Fibroblast of villous mesenchyme (primary cell): ENCODE results near the gene DMC1. TPM values are rescaled to one million over a fixed set of nuclear protein-coding genes. Genes with fewer than 3 reads are reported as not detected.

Experiments used
- DNase-seq: peaks from one replicate; pipeline ENCODE4 v3.0.0-alpha.2; 2010; ENCODE audit warnings: low read depth
- H3K4me3 ChIP-seq: 2 replicates; pipeline ENCODE4 v1.5.1; 2011; ENCODE audit warnings: low read depth, mild to moderate bottlenecking, low read length
- CTCF ChIP-seq: IDR thresholded peaks from 2 replicates; pipeline ENCODE4 v1.5.1; 2012; ENCODE audit warnings: low read depth, mild to moderate bottlenecking, low read length; ENCODE audit not compliant: insufficient read depth
- total RNA-seq: library from RNA; depleted of rRNA; stranded (reverse); fragments of >200 nt; gene quantifications from 2 replicates; pipeline ENCODE4 v1.2.3, GENCODE V29; 2012

The DMC1 gene
- total RNA-seq, 1 donor: 6.5 TPM

- TF ChIP-seq CTCF: no peak
- H3K4me3 ChIP-seq: no peak overlapping the region
Observed at GRCh38 chr22:38567531-38568285, 2.3 kb downstream of the DMC1 start.

DNA sequence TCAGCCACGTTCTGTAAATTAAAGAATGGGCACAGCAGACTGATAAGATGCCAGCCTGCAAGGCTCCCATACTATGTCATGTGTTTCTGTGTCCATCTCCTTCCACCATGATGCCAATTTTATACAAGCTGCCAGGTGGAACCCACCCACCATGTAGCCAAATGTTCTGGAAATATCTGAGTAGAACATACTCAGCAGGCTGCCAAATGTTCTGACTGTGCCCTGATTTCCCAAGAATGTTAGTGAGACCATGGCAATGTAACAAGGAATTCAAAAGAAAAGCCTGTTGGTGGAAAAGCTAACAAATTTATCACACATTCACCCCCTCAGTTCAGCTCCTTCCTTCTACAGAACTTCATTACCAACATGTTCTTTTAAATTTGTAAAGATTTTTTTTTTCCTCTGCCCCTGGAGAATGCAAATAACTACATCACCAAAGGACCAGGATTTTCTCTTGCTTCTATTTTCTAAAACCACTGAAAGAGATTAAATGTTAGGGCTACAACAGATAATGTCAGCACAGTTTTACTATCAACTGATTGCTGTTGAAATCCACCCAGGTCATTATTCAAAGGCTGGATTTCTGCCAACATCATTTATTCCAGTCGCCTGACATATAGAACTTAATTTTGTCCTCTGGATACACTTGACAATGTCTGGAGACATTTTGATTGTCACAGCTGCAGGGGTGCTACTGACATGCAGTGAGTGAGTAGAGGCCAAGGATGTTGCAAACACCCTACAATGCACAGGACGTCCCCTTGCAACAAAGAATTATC lies 3.1 kb downstream of the DMC1 start:
- no peak for DNase-seq
- H3K4me3 ChIP-seq: no peak overlapping the region
- TF ChIP-seq CTCF: no peak

More at GRCh38 chr22:38567531-38568285, 2.3 kb downstream of the DMC1 start:
- no peak for DNase-seq

DNA sequence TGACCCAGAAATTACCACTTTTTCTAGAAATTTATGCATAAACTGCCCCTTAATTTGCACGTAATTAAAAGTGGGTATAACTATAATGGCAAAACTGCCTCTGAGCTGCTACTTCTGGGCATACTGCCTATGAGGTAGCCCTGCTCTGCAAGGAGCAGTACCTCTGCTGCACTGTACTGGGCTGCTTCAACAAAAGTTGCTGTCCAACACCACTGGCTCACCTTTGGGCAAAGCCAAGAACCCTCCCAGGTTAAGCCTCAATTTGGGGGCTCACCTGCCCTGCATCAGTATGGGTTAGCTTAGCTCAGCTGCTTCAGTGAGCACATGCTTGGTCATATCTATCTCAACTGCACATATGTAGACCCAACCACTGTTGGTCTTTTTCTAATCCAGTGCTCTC lies 4.5 kb downstream of the DMC1 start:
- H3K4me3 ChIP-seq: no peak overlapping the region
- no peak for DNase-seq
- no peak for TF ChIP-seq CTCF

- TF ChIP-seq CTCF: no peak
- DNase-seq: no peak
- no peak overlapping the region for H3K4me3 ChIP-seq
Observed at GRCh38 chr22:38564669-38565068, 5.3 kb downstream of the DMC1 start.

DNA sequence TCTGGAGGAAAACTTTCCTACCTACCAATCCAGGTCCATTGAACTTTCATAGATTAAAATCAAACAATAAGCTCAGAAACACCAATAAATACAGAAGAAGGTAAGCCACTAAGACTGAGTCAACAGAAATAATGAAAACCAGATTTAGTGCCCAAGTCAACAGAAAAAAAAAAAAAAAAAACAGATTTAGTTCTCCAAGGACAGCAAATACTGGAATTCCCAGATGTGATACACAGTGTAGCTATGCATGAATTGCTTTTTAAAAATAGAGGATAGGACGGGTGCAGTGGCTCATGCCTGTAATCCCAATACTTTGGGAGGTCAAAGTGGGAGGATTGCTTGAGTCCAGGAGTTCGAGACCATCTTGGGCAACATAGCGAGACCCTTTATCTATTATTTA lies 15.7 kb downstream of the DMC1 start:
- no peak overlapping the region for H3K4me3 ChIP-seq
- peak; percentile 25 for DNase-seq
- TF ChIP-seq CTCF: no peak

DNA sequence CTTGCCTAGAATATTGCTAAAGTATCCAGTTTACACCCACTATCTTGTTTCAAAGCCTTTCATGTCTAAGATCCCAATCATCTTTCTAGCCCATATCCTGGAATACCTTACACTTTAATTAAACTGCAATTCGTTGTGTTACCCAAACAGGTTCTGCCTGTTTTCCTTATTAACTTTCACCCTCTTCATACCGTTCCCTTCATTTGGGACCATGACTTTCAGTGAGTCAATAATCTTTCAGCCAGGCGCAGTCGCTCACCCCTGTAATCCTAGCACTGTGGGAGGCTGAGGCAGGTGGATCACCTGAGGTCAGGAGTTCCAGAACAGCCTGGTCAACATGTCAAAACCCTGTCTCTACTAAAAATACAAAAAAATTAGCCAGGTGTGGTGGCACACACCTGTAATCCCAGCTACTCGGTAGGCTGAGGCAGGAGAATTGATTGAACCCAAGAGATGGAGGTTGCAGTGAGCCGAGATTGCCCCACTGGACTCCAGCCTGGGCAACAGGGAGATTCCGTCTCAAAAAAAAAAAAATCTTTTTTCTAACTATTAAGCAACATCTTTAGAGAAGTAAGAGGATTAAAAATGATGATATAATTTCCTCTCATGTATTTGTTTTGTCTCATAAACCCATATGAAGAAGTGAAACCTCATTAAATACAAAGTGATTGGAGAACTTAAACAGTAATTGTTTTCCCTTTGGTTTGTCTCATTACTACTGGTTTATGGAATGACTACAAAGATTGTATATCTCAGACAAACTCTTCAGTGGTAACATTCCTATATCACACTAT lies 20.7 kb downstream of the DMC1 start:
- no peak overlapping the region for H3K4me3 ChIP-seq
- TF ChIP-seq CTCF: no peak
- peak; percentile 49 for DNase-seq
